Stimulated activated CD4-positive, alpha-beta T cell treated with anti-CD3 and anti-CD28 coated beads, Interleukin-12 subunit alpha, Interleukin-12 subunit beta, amount 100 ng/mL, for 48 hours (primary cell): ENCODE results near the gene MDN1.
"Not testable (repeated sequence)": the region's sequence is repeated elsewhere in the genome, so short reads cannot be mapped to it uniquely, and the experiment has no call there.

ENCODE experiments used
- DNase-seq, 3 donors: peaks; one replicate each; pipeline ENCODE4 v3.0.0-alpha.2; 2020; ENCODE audit warnings: low read depth in 2 of 3, low spot score in 1 of 3

The MDN1 gene

DNA sequence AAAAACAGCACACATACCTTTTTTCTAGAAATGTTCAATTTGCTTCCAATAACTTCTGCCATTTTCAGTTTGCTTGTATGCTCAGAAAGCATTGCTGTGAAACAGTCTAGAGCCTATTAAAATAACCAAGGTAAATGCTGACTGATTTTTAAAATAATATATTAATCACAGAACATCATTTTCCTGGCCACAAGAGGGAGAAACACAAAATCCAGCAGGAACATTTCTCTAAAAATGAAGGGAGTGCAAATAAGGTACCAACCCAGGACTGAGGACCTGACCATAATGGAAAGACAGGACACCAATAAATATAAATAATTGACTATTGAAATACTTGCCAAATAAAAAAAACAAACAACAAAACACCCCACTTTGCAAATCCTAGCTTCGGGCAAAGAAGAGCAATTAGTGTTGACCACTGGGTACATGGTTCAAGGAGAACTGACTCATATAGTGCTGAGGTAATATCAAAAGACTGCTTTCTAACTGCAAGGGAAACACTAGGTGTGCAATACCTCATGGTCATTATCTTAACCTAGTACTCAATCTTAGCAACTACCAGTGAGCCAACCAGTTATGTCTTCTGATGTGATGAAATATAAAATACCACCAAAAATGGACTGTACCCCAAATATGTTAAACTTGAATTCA, 42.9 kb downstream of the MDN1 start:
- DNase-seq, result no peak

DNA sequence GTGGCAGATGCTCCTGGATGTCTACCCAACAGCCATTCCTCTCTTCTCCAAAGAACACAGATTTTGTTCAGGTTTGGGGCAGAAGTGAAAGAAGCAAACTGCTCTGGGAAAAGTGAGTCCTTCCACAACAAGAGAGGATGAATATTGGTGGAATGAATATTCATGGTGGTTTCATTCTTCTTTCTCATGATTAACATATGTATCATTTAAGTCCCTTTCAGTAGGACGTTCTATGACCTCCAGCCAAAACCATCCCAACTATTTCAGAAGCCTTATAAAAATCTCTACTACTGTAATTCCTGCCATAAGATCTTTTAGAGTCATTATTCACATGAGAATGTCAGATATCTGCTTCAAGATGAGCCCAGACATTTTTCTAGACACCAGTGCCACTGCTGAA, 44.4 kb downstream of the MDN1 start:
- no peak for DNase-seq

DNA sequence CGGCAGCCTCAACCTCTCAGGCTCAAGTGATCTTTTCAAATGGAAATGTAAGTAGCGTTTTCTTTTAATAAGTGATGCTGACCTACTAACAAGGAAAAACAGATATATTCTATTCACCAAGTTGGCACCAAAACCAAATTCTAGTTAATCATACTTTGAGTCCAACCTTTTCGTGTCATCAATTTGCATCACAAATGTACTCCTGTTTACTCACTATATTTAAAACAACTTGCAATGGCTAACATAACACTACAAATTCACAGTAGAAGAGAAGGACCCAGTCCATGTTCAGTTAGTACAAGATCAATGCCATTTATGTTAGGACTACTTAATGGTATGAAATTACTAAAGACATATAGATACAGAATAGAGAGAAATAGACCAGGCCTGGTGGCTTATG, 50.0 kb downstream of the MDN1 start:
- no peak for DNase-seq

DNA sequence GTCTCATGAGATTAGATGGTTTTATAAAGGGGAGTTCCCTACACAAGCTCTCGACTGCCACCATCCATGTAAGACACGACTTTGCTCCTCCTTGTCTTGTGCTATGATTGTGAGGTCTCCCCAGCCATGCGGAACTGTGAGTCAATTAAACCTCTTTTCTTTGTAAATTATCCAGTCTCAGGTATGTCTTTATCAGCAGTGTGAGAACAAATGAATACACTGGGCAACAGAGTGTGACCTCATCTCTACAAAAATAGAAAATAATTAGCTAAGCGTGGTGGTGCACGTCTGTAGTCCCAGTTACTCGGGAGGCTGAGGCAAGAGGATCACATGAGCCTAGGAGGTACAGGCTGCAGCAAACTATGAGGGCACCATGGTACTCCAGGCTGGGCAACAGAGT, 51.3 kb downstream of the MDN1 start:
- DNase-seq, result no peak

DNA sequence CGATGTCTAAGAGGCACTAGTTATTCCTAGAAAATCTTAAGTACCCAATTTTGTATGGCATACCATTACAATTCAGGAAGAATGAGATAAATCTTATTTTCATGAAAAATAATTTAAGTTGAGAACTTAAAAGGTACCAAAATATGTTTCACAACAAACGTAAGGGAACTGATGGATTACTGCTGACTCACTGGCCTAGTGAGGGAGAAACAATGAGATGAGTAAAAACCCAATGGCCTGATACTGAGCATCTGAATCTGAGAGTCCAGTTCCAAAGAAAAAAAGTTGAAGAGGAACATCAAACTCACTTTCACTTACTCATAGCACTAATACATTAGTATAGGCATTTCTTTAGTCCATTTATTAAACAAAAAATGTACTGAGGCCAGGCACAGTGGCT, 56.0 kb downstream of the MDN1 start:
- DNase-seq, result no peak

DNA sequence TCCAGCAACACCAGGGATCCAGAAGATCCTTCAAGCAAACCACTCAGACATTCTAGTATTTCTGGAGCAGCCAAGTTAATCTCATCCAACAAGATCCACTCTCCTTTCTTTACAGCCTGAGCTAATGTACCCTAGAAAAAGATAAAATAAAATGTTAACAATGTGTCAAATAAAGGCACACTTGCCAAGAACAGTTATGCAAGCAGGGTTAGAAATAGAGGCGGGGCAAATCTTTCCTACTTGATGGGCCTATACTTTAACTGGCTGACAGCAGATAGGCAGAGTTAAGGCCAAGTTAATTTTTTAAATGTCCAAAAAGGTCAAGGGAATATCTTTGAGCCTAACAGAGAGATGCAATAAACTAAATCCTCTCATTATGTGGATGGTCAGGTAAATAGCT, 60.8 kb downstream of the MDN1 start:
- no peak for DNase-seq

DNA sequence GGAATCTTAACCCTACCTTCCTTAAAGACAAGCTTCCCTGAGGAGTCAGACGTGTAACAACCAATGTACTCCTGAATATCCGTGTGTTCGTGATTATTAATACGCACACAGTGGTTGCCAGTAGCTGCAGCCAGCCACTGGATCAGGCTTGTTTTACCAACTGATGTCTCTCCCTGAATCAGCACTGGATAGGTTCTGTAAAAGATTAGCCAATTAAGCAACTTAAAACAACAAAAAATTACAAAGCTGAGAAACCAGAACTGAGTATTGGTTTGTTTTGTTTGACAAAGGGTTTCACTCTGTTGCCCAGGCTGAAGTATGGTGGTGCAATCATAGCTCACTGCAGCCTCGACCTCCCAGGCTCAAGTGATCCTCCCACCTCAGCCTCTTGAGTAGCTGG, 69.3 kb downstream of the MDN1 start:
- no peak for DNase-seq

DNA sequence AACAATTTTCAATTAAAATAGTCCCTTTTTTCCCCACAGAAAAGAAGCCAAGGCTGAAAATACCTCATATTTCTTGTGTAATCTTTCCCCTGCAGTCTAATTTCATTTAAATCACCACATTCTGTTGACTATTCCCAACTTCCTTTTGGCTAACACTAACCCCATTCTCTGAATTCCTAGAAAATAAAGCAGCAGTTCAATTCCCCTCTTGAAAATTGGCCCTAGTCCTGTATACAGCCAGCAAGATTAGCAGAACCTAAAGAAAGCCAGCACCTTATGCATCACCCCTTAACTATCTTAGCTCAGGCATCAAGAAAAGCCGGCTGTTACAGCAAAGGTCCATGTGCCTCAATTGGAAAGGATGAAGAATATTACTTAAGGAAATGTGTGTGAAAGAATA, 69.7 kb downstream of the MDN1 start:
- DNase-seq, result no peak

DNA sequence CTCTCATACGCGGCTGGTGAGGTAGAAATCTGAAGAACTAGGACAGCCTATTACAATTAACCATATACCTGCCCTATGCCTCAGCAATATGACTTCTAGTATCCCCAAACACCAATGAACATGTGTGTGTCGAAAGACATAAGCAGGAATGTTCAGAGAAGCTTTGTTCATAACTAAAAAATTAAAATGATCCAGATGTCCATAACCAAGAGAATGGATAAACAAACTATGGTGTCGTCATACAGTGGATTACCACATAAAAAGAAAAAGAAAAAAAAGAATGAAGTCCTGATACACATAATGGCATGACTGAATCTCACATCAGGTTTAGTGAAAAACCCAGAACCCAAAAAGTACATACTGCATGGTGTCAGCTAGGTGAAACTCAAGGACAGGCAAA, 73.9 kb downstream of the MDN1 start:
- no peak for DNase-seq

DNA sequence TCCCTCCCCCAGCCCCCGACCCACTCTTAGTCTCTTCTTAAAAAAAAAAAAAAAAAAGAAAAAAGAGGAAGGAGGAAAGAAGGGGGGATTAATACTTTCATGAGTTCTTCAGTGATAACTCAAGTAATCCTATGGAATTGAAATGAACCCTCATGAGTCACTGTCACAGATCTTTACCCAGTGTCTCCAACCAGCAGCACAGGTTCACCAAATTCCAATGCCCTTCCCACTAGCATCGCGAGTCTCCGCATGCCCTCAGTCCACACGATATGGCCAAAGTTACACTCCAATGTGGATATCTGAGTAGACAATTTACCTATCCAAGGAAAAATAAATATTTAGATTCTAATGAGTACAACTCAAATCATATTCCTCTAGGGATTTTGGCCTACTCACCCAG, 74.5 kb downstream of the MDN1 start:
- DNase-seq, result no peak

DNA sequence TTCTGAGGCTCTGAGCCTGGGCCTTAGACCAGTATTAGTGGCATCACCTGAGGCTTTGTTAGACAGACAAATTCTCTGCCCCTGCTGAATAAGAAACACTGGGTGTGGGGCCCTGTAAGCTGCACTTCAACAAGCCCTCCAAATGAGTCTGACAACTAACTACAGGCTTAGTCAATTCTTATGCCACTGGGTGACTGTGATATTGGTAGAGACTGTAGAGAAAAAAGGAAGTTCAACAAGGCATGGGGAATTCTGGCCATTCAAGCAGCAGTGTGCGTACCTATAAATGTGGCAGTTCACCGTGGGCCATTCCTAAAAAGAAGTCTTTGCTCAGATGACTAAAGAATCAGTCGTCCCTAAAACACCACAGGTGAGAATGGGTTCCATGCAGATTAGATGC, 82.7 kb downstream of the MDN1 start:
- DNase-seq, result no peak

DNA sequence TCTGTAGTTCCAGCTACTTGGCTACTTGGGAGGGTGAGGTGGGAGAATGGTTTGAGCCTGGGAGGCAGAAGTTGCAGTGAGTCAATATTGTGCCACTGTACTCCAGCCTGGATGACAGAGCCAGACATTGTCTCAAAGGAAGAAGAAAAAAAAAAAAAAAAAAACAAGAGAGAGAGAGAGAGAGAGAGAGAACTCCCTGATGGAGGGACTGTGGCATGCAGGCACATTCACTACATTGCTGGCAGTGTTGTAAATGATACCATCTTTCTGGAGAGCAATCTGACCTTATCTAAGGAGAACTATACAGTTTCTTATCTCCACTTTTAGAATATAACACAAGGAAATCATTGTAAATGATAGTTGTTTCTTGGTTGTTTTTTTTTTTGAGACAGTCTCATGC, 85.1 kb downstream of the MDN1 start:
- DNase-seq, result no peak

DNA sequence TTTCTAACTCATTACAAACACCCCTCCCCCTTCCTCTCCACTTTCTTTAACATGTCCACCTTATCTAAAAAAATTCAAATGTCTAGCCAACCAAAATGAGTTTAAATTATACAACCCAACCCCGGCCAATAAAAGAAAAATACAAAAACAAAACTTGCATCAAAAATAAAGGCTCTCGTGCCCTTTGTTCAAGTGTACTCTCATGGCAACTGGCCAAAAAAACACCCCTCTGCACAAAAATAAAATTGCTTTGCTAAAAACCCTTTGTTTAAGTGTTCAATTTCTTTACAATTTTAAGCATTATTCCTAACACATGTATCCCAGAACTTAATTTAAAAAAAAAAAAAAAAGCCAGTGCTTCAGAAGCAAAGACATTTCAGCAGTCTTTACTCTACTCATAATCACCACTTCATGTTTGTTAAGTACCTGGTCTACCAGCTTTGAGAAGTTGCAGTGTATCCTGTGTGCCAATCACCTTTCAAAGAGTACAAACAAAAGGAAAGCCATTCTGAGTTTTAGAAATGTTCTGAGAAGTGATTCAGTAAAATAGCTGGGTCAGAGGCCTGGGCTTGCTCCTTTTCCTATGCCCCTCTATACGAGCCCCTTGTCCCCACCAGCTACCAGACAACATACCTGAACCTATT, 87.5 kb downstream of the MDN1 start:
- no peak for DNase-seq

DNA sequence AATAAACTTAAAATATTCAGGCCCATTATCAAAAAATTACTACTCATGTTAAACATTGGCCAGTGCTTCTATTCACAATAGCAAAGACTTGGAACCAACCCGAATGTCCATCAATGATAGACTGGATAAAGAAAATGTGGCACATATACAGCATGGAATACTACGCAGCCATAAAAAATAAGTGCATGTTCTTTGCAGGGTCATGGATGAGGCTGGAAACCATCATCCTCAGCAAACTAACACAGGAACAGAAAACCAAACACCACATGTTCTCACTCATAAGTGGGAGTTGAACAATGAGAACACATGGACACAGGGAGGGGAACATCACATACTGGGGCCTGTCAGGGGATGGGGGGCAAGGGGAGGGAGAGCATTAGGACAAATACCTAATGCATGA, 88.3 kb downstream of the MDN1 start:
- DNase-seq, result not testable (repeated sequence)

DNA sequence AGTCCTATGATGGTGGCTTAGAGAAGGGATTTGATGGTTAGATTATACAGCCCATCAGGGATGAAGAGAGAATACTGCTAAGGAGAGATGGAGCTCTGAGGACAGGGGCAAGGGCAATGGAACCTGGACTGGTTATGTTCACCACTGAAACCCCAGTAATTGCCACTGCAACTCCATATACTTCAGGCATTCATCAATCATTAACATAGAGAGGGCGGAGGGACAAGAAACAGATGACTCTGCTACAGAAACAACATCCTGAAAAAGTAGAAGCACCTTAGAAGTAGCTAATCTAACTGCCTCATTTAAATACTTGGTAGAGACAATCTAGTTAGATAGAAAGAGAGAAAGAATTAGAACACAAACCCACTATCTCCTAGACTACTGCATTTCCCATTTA, 89.8 kb downstream of the MDN1 start:
- DNase-seq, result no peak

DNA sequence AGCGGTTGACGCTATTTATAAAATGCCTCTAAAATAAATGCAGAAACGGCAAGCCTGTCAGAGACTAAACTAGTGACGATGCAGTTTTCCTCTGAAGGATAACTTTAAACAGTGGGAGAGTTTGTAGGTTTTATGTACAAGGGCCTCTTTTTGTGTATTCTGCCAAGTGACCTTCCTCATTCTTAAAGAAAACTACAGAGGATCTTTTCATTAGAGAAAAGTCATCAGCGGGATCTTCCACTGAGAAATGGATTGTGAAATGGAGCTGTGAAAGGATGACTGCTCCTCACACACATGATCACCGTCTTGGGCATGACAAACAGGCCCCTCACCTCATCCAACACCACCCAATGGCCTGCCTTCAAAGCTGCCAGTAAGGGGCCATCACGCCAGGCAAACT, 92.1 kb downstream of the MDN1 start:
- no peak for DNase-seq

DNA sequence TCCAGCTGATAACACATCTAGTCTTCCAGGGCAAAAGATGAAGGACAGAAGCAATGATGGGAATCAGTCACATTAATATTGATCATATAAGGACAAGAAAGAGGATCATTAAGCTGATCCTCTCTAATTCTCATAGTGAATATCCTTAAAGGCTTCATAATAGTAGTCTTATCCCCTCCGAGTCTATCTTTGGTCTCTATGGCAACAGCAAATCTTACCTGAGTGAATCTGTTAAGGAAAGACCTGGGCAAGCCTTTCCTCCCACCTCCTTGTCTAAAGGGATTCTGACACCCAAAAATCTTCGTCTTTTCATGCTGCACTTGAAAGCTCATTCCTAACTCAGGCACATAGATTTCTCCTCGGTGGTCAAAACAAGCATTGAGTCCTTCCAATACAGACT, 94.6 kb downstream of the MDN1 start:
- no peak for DNase-seq

DNA sequence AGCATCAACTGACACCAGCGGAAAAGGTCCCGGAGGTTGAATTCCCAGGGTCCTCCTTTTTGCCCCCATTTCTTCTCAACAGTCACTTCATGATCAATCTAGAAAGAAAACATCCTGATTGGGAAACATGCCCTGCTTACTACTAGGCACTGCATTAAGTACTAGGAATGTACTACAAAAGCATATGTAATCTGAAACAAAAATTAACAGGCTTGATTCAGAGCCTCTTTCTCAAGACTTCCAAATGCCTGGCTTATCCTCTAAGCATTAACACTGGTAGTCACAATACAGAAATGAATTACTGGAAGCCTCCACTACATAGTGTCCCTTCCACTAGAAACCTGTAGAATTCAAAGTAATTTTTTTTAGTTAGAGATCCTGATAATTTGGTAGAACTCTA, 96.5 kb downstream of the MDN1 start:
- no peak for DNase-seq

DNA sequence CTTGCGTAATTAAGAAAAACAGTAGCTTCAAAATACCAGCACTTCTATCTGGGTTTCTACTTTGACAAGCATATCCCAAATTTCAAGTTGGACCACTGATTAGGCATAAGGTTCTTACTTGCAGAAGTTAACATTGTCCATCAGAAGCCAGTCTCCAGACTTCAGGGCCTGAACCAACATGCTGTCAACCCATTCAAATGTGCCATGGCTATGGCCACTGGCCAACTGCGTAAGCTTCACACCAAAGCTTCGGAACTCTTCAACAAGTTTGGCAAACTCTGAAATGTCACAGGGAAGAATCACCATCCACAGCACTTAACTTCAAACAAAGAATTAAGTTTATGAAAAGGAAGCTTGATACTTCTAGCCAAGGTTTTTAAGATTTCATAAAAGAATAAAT, 103.1 kb downstream of the MDN1 start:
- DNase-seq, result no peak

DNA sequence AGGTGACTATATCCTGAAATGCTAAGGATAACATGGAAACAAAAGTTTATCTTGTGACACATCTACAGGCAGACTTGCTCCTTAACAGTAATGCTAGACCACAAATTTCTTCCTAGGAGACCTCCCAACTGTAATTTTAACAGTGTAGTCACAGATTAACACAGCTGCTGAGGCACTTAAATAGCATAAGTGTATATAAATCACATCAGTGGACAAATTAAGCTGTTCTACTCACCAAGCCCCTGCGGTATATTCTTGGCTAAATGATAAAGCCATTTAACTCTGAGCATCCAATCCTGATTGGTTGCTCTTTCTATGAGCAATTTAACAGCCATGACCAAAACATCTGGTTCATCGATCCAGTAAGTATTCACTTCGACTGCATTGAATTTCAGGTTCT, 107.8 kb downstream of the MDN1 start:
- no peak for DNase-seq

DNA sequence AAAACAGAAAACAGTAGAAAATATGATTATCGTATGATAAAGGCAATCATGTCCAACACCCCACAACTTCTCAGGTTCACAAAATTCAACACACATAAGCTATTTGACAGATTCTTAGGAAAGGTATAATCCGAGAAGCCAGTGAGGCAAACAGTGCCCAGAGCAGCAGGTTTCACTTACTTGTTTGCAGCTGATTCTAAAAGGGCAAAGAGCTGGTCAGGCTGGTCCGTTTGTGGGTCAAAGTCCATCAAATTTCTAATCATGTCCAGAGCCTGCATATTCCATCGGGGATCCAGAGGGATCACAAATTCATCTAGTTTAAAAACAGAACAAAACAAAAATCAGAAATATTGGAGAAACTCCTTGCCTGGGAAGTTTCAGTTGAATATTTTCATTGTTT, 111.3 kb downstream of the MDN1 start:
- DNase-seq, result no peak

DNA sequence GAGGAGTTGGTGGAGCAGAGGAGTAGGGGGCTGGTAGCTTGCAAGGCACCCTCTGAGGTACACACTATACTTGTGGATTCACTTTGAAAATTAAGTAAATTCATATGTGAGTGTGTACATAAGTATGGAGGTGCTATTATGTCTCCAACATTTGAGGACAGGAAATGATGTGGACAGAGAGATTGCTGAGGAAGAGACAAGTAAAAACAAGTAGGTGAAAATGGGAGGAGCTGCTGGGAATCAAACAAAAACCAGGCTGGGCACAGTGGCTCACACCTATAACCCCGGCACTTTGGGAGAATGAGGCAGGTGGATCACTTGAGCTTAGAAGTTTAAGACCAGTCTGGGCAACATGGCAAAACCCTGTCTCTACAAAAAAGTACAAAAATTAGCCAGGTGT, 111.8 kb downstream of the MDN1 start:
- no peak for DNase-seq

DNA sequence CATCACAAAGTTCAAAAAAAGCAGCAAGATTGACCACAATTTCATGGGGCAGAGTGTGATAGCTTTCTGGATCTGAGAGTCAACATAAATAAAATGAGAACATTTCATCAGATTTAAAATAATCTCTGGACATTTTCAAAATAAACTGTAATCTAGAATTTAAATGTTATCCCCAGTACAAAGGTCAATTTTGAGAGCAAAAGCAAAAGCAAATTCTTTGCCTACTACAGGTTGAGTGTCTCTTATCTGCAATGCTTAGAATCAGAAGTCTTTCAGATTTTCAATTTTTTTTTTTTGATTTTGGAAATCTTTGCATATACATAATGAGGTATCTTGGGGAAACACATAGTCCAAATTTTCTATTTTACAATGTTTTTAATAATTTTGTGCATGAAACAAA, 113.5 kb downstream of the MDN1 start:
- no peak for DNase-seq
